CD8-positive, alpha-beta memory T cell (primary cell): ENCODE measurements around the gene KCND3. TPM values are rescaled to one million over a fixed set of nuclear protein-coding genes. Genes with fewer than 3 reads are reported as not detected.

Experiments
- CTCF ChIA-PET: fragments of 350-600 bp; sonication (Branson Sonifier 250); formaldehyde crosslinking; loops from one replicate; lab custom pipeline; 2021; ENCODE audit warnings: antibody characterized with exemption; lab: Charles Lee
- POLR2A ChIA-PET: fragments of 350-600 bp; sonication (Branson Sonifier 250); formaldehyde crosslinking; loops from one replicate; lab custom pipeline; 2021; ENCODE audit warnings: antibody characterized with exemption; lab: Charles Lee
- DNase-seq, 5 donors: peaks; one replicate each; pipeline versions ENCODE4 v3.0.0 to v3.0.0-alpha.2; 2020 to 2022; ENCODE audit warnings: mixed read lengths in 1 of 5
- H3K27ac ChIP-seq: one replicate; pipeline ENCODE4 v1.7.0; 2013; ENCODE audit warnings: low read depth, mild to moderate bottlenecking, low read length, moderate library complexity
- H3K27me3 ChIP-seq: 2 replicates; pipeline ENCODE4 v1.7.0; 2013; ENCODE audit warnings: low read length, mild to moderate bottlenecking; ENCODE audit not compliant: insufficient read depth, poor library complexity, severe bottlenecking
- H3K36me3 ChIP-seq: 2 replicates; pipeline ENCODE4 v1.7.0; 2013; ENCODE audit warnings: mild to moderate bottlenecking, low read length, moderate library complexity; ENCODE audit not compliant: insufficient read depth
- H3K4me1 ChIP-seq: 2 replicates; pipeline ENCODE4 v1.7.0; 2013; ENCODE audit warnings: mild to moderate bottlenecking, low read length, moderate library complexity; ENCODE audit not compliant: insufficient read depth
- H3K4me3 ChIP-seq: 2 replicates; pipeline ENCODE4 v1.7.0; 2013; ENCODE audit warnings: mild to moderate bottlenecking, low read length
- H3K9me3 ChIP-seq: 2 replicates; pipeline ENCODE4 v1.7.0; 2013; ENCODE audit warnings: mild to moderate bottlenecking, low read length
- H3K27ac Mint-ChIP-seq, 8 donors: one replicate each; pipeline ENCODE4 v1.8.0; 2020 to 2021; ENCODE audit warnings: mixed read lengths in 8 of 8, mild to moderate bottlenecking in 6 of 8, inconsistent platforms in 3 of 8, moderate library complexity in 3 of 8
- H3K27me3 Mint-ChIP-seq, 2 donors: one replicate each; pipeline ENCODE4 v1.8.0; 2020 to 2021; ENCODE audit warnings: mixed read lengths in 2 of 2, mild to moderate bottlenecking in 1 of 2, moderate library complexity in 1 of 2
- H3K36me3 Mint-ChIP-seq, 3 donors: one replicate each; pipeline ENCODE4 v1.8.0; 2020 to 2021; ENCODE audit warnings: mixed read lengths in 3 of 3, inconsistent platforms in 1 of 3, mild to moderate bottlenecking in 1 of 3
- H3K4me1 Mint-ChIP-seq, 3 donors: one replicate each; pipeline ENCODE4 v1.8.0; 2020 to 2021; ENCODE audit warnings: mixed read lengths in 3 of 3, inconsistent platforms in 1 of 3, mild to moderate bottlenecking in 1 of 3
- H3K4me3 Mint-ChIP-seq, 7 donors: one replicate each; pipeline ENCODE4 v1.8.0; 2020 to 2021; ENCODE audit warnings: mixed read lengths in 7 of 7, mild to moderate bottlenecking in 6 of 7, moderate library complexity in 4 of 7, inconsistent platforms in 2 of 7
- H3K9me3 Mint-ChIP-seq, 5 donors: one replicate each; pipeline ENCODE4 v1.8.0; 2020 to 2022; ENCODE audit warnings: mixed read lengths in 5 of 5, mild to moderate bottlenecking in 3 of 5, moderate library complexity in 2 of 5, inconsistent platforms in 1 of 5
- polyA plus RNA-seq: library from polyadenylated mRNA; unstranded; fragments of 300-500 nt; fragmentation: Illumina TruSeq; gene quantifications from one replicate; pipeline ENCODE4 v1.2.3, GENCODE V29; 2021
- total RNA-seq, 2 experiments: library from RNA; stranded (reverse); gene quantifications; one replicate each; pipeline ENCODE4 v1.2.3, GENCODE V29; 2021

The KCND3 gene
- not detected for total RNA-seq
- not detected for polyA plus RNA-seq

DNA sequence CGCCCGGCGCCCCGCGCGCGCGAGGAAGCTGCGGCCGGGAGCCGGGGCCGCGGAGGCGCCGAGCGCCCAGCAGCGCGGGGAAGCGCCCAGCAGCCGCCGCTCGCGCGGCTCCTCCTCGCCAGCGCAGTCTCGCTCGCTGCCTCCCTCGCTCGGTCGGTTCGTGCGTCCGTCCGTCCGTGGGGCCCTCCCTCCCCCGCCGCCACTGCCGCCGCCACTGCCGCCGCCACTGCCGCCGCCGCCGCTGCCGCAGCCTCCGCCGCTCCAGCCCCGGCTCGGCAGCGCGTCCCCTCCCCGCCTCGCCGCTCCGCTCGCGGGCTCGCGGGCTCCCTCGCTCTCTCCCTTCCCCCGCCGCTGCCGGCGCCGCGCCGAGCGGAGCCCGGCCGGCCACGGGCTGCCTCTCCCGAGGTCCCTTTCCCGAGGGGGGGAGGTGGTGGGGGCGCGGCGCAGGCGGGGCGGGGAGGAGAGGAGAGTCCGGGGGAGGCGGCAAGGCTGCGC lies at the start of gene KCND3:
Gene KCND3, minus strand, starts transcription at position 138 of the 495 bp plus-strand sequence.
- Histone ChIP-seq H3K4me1 (no peaks in the 10 kb centered on the region), H3K27ac (no peak within 1 kb of the TSS), H3K4me3 (no peak within 1 kb of the TSS), H3K36me3 (no peaks in the 10 kb centered on the region), H3K9me3 (no peaks in the 10 kb centered on the region), H3K27me3 (peaks cover 31% of the 10 kb centered on the region)
- H3K9me3 Mint-ChIP-seq: no peaks in the 10 kb centered on the region
- CTCF ChIA-PET: no interaction called here
- peak within 1 kb of the TSS in 6 of 7 donors; percentile 62 to 88 (median 68) for H3K4me3 Mint-ChIP-seq
- H3K4me1 Mint-ChIP-seq: peaks cover 6 to 29% (median 12%) of the 10 kb centered on the region in 3 donors
- POLR2A ChIA-PET: no interaction called here
- H3K36me3 Mint-ChIP-seq: no peaks in the 10 kb centered on the region
- DNase-seq: no peak
- H3K27ac Mint-ChIP-seq: no peak within 1 kb of the TSS
- peaks cover 45 to 85% of the 10 kb centered on the region in 2 donors for H3K27me3 Mint-ChIP-seq

DNA sequence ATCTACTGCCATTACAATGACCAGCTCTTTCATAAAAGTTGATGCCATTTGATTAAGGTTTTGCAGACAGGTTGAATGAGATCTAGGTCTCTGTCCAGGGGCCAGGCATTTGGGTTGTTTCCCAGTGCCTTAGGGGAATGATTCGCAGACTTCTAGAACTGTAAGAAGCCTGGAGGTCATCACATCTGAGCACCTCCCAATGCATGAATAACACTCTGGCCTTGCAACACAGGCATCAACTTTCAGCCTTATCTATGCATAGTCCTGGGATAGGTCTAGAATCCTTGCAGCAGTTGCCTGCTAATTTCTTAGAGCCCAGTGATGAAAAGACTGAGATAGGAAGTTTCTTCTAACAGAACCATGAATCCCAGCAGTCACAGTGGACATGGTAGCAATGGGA lies 44.8 kb upstream of the KCND3 start:
- Mint-ChIP-seq H3K9me3 (no peaks in the 10 kb centered on the region), H3K36me3 (no peaks in the 10 kb centered on the region), H3K4me1 (no peaks in the 10 kb centered on the region), H3K27me3 (peaks cover 10 to 11% of the 10 kb centered on the region in 2 donors), H3K27ac (no peak overlapping the region), H3K4me3 (no peak overlapping the region)
- H3K4me1 ChIP-seq: no peaks in the 10 kb centered on the region
- no peaks in the 10 kb centered on the region for H3K27me3 ChIP-seq
- H3K27ac ChIP-seq: no peak overlapping the region
- ChIA-PET POLR2A (no interaction called here), CTCF (no interaction called here)
- no peaks in the 10 kb centered on the region for H3K36me3 ChIP-seq
- no peak overlapping the region for H3K4me3 ChIP-seq
- H3K9me3 ChIP-seq: no peaks in the 10 kb centered on the region
- DNase-seq: no peak

DNA sequence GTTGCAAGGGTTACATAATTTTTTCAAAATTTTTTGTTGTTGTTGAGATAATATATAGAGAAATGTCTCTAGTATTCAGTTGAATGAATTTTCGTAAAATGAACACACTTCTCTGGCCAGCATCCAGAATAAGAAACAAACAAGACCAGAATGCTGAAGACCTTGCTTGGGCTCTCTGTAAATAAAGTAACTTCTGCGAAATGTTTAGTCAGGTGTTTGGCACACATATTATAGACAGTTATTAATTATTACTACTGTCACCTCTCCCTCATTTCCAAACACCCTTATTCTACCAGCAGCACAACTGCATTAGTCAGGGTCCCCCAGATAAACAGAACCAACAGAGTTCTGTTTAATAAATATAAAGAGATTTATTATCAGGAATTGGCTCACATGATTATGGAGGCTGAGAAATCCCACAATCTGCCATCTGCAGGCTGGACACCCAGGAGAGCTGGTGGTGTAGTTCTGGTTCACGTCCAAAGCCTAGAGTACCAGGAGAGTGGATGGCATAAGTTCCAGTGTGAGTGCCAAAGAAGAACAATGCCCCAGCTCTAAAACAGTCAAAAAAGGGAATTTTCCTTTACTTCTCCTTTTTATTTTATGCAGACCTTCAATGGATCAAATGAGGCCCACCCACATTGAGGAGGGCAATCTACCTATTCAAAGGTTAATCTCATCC lies 44.1 kb upstream of the KCND3 start:
- no peak overlapping the region for H3K4me3 ChIP-seq
- Mint-ChIP-seq H3K4me3 (no peak overlapping the region), H3K9me3 (no peaks in the 10 kb centered on the region), H3K27ac (no peak overlapping the region), H3K36me3 (no peaks in the 10 kb centered on the region), H3K27me3 (peaks cover 10 to 12% of the 10 kb centered on the region in 2 donors), H3K4me1 (no peaks in the 10 kb centered on the region)
- H3K9me3 ChIP-seq: no peaks in the 10 kb centered on the region
- POLR2A ChIA-PET: no interaction called here
- no peak overlapping the region for H3K27ac ChIP-seq
- CTCF ChIA-PET: no interaction called here
- DNase-seq: no peak
- H3K27me3 ChIP-seq: no peaks in the 10 kb centered on the region
- no peaks in the 10 kb centered on the region for H3K36me3 ChIP-seq
- no peaks in the 10 kb centered on the region for H3K4me1 ChIP-seq

DNA sequence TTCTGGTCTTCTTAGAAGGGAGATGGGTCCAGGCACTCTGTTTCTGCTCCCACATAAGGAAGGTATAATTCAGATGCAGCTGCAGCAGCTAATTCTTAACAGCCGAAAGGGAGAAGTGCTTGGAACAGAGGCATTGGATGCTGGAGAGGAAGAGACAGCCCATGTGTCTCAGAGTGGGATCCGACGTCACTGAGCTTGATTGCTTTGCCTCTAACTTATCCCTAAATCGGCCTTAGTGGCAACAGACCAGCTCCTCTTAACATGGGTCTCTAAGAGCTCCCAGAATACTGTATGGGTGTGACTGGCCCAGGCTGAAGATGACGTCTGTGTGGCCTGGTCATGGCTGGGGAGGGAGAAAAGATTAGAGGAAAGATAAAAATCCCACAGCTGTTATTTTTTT lies 40.7 kb upstream of the KCND3 start:
- H3K9me3 Mint-ChIP-seq: no peaks in the 10 kb centered on the region

DNA sequence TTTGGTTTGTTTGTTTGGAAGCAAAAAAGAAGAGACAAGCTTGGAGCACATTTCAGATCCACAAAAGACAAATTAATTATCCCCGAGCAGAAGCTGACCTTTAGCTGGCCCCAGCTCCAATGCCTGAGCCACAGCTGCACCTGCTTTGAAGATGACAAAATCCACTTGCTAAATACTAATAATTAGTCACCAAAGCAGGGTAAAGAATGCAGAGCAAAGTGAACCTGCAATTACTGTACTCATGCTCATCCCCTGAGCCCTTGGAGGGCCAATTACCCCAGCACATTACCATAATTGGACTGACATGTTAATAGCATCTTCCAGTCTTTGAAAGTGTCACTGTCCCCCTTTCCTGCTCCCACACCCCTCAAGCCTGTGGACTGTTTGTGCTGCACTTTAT lies 38.2 kb upstream of the KCND3 start:
- ChIA-PET CTCF (no interaction called here), POLR2A (no interaction called here)
- Histone ChIP-seq H3K9me3 (no peaks in the 10 kb centered on the region), H3K4me3 (no peak overlapping the region), H3K27me3 (no peaks in the 10 kb centered on the region), H3K27ac (no peak overlapping the region), H3K36me3 (no peaks in the 10 kb centered on the region), H3K4me1 (no peaks in the 10 kb centered on the region)
- no peaks in the 10 kb centered on the region for H3K4me1 Mint-ChIP-seq
- H3K27me3 Mint-ChIP-seq: peaks cover 9 to 35% of the 10 kb centered on the region in 2 donors
- H3K27ac Mint-ChIP-seq: no peak overlapping the region
- no peak overlapping the region for H3K4me3 Mint-ChIP-seq
- no peak for DNase-seq
- H3K36me3 Mint-ChIP-seq: no peaks in the 10 kb centered on the region
- no peaks in the 10 kb centered on the region for H3K9me3 Mint-ChIP-seq

More for the DNA sequence above, 40.7 kb upstream of the KCND3 start:
- no peaks in the 10 kb centered on the region for H3K9me3 ChIP-seq
- CTCF ChIA-PET: no interaction called here
- H3K4me1 Mint-ChIP-seq: no peaks in the 10 kb centered on the region
- POLR2A ChIA-PET: no interaction called here
- no peak for DNase-seq
- peaks cover 7 to 22% of the 10 kb centered on the region in 2 donors for H3K27me3 Mint-ChIP-seq
- no peak overlapping the region for H3K4me3 Mint-ChIP-seq
- H3K27ac ChIP-seq: no peak overlapping the region
- no peaks in the 10 kb centered on the region for H3K27me3 ChIP-seq
- H3K27ac Mint-ChIP-seq: no peak overlapping the region
- H3K4me3 ChIP-seq: no peak overlapping the region
- no peaks in the 10 kb centered on the region for H3K36me3 ChIP-seq
- no peaks in the 10 kb centered on the region for H3K36me3 Mint-ChIP-seq
- H3K4me1 ChIP-seq: no peaks in the 10 kb centered on the region

DNA sequence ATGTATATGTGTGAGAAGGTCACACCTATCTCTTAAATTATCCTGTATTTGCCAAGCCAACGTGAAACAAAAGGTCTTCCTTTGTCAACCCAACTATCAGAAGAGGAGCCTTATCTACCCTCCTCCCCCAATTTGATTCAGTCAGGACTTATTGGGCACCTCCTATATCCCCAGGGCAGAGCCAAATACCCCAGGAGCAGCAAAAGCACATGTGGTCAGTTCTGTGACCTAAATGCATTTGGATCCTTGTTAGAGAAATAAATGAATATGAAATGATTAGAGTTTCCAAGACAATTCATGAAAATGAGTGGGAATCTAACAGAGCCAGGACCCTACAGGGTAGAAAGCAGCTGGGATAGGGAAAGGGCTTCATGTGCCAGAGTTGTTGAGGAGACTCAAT lies 37.0 kb upstream of the KCND3 start:
- H3K9me3 Mint-ChIP-seq: peaks cover 0 to 3% (median 0%) of the 10 kb centered on the region in 5 donors

DNA sequence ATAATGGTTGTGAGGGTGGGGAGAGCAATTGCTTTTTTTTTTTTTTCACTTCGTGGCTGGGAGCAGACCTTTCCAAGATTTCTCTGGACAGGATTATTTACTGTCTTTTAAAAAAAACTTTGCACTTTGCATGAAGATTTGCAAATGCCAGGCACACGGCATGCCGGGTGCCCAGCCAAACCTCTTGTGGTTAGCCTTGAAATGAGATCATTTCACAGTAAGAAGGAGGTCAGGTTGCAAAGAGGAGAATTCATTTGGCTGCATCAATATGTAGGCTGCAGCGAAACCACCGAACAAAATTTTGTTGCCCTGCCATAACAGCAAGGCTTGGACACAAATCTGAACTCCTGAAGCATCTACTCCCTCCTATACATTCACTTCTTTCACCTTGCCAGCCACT lies 36.5 kb upstream of the KCND3 start:
- no peaks in the 10 kb centered on the region for H3K4me1 ChIP-seq
- ChIA-PET POLR2A (no interaction called here), CTCF (no interaction called here)
- no peaks in the 10 kb centered on the region for H3K9me3 ChIP-seq
- no peak overlapping the region for H3K27ac ChIP-seq
- Mint-ChIP-seq H3K4me1 (no peaks in the 10 kb centered on the region), H3K9me3 (peaks cover 0 to 3% (median 0%) of the 10 kb centered on the region in 5 donors), H3K36me3 (no peaks in the 10 kb centered on the region), H3K27me3 (peaks cover 9 to 41% of the 10 kb centered on the region in 2 donors), H3K4me3 (no peak overlapping the region), H3K27ac (no peak overlapping the region)
- no peaks in the 10 kb centered on the region for H3K36me3 ChIP-seq
- no peak overlapping the region for H3K4me3 ChIP-seq
- H3K27me3 ChIP-seq: no peaks in the 10 kb centered on the region
- DNase-seq: no peak

More for the DNA sequence above, 37.0 kb upstream of the KCND3 start:
- no peak overlapping the region for H3K4me3 Mint-ChIP-seq
- no peak overlapping the region for H3K27ac ChIP-seq
- H3K9me3 ChIP-seq: no peaks in the 10 kb centered on the region
- H3K4me1 Mint-ChIP-seq: no peaks in the 10 kb centered on the region
- H3K36me3 ChIP-seq: no peaks in the 10 kb centered on the region
- H3K27ac Mint-ChIP-seq: no peak overlapping the region
- POLR2A ChIA-PET: no interaction called here
- H3K4me3 ChIP-seq: no peak overlapping the region
- no peaks in the 10 kb centered on the region for H3K36me3 Mint-ChIP-seq
- no peaks in the 10 kb centered on the region for H3K27me3 ChIP-seq
- DNase-seq: no peak
- CTCF ChIA-PET: no interaction called here
- H3K4me1 ChIP-seq: no peaks in the 10 kb centered on the region
- H3K27me3 Mint-ChIP-seq: peaks cover 9 to 38% of the 10 kb centered on the region in 2 donors

DNA sequence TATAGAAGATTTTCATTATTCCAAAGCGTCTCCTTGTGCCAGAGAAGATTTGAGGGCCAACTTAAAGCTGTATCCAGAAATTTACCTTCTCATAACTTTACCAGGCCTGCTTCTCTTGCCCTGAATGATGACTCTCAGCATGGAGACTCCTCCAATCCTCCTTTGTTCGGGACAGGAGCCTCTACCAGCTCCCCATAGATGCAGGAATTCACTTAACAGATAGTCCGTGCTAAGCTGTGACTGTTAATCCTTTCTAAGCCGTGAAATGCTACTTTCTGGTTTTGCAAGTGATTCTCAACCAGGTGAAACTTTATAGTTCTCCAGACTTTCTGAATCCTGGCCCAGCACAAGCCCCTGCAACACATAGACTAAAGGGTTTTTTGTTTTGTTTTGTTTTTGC lies 31.8 kb upstream of the KCND3 start:
- ChIA-PET POLR2A (no interaction called here), CTCF (no interaction called here)
- H3K27me3 Mint-ChIP-seq: peaks cover 10 to 52% of the 10 kb centered on the region in 2 donors

More for the DNA sequence above, 31.8 kb upstream of the KCND3 start:
- Histone ChIP-seq H3K36me3 (no peaks in the 10 kb centered on the region), H3K9me3 (no peaks in the 10 kb centered on the region), H3K4me3 (no peak overlapping the region), H3K4me1 (no peaks in the 10 kb centered on the region), H3K27ac (no peak overlapping the region), H3K27me3 (no peaks in the 10 kb centered on the region)
- Mint-ChIP-seq H3K27ac (no peak overlapping the region), H3K9me3 (peaks cover 0 to 3% (median 0%) of the 10 kb centered on the region in 5 donors), H3K4me1 (no peaks in the 10 kb centered on the region), H3K36me3 (no peaks in the 10 kb centered on the region), H3K4me3 (no peak overlapping the region)
- DNase-seq: no peak
